NCI-H524 (cell line): ENCODE results near the gene SPATA33.
"Not testable (repeated sequence)": the region's sequence is repeated elsewhere in the genome, so short reads cannot be mapped to it uniquely, and the experiment has no call there.

Experiments
- DNase-seq, 2 experiments: peaks; one replicate each; lab custom pipeline; 2025; lab: John Stamatoyannopoulos, UW

Gene SPATA33

GRCh38 chr16:89629827-89630610 is 27.6 kb upstream of the SPATA33 start:
- no peak for DNase-seq

- peak in 1 of 2 experiments; percentile 64 for DNase-seq
Measured at GRCh38 chr16:89633064-89633631, 24.5 kb upstream of the SPATA33 start.

GRCh38 chr16:89634463-89635385 is 22.9 kb upstream of the SPATA33 start:
- DNase-seq = not testable (repeated sequence)

- DNase-seq = no peak
Measured at GRCh38 chr16:89636663-89637062, 21.0 kb upstream of the SPATA33 start.

GRCh38 chr16:89637379-89637778 is 20.3 kb upstream of the SPATA33 start:
- DNase-seq = no peak

- no peak for DNase-seq
Measured at GRCh38 chr16:89638455-89638854, 19.2 kb upstream of the SPATA33 start.

- DNase-seq = no peak
Measured at GRCh38 chr16:89639385-89639784, 18.3 kb upstream of the SPATA33 start.

- no peak for DNase-seq
Measured at GRCh38 chr16:89641458-89642119, 16.0 kb upstream of the SPATA33 start.

GRCh38 chr16:89642574-89642973 is 15.1 kb upstream of the SPATA33 start:
- DNase-seq = no peak

- DNase-seq = no peak
Measured at GRCh38 chr16:89643769-89644300, 13.8 kb upstream of the SPATA33 start.

GRCh38 chr16:89645122-89645521 is 12.5 kb upstream of the SPATA33 start:
- no peak for DNase-seq

GRCh38 chr16:89646270-89646669 is 11.4 kb upstream of the SPATA33 start:
- no peak for DNase-seq

- no peak for DNase-seq
Measured at GRCh38 chr16:89646906-89647305, 10.7 kb upstream of the SPATA33 start.

GRCh38 chr16:89651584-89651983 is 6.1 kb upstream of the SPATA33 start:
- no peak for DNase-seq

GRCh38 chr16:89653656-89654295 is 3.9 kb upstream of the SPATA33 start:
- no peak for DNase-seq

- no peak for DNase-seq
Measured at GRCh38 chr16:89655062-89655643, 2.5 kb upstream of the SPATA33 start.

GRCh38 chr16:89656435-89657121 is 1.1 kb upstream of the SPATA33 start:
- DNase-seq = no peak

GRCh38 chr16:89658221-89658879 is 714 bp downstream of the SPATA33 start:
- DNase-seq = no peak

- no peak for DNase-seq
Measured at GRCh38 chr16:89660146-89660545, 2.5 kb downstream of the SPATA33 start.

GRCh38 chr16:89661215-89661614 is 3.6 kb downstream of the SPATA33 start:
- DNase-seq = no peak
